KMS-11 (cell line): ENCODE results near the gene ILDR2.

ENCODE experiments used
- H2AFZ ChIP-seq: fragments of 200-600 bp; sonication (generic); 2 replicates; pipeline ENCODE4 v1.6.1; 2016; ENCODE audit warnings: antibody characterized with exemption, mixed run types, low read depth
- H3K27ac ChIP-seq: fragments of 200-600 bp; sonication (generic); 2 replicates; pipeline ENCODE4 v1.6.1; 2016; ENCODE audit warnings: mild to moderate bottlenecking, mixed run types
- H3K27me3 ChIP-seq: fragments of 200-600 bp; sonication (generic); 2 replicates; pipeline ENCODE4 v1.6.1; 2017; ENCODE audit warnings: mild to moderate bottlenecking, low read depth, mixed run types, moderate library complexity; ENCODE audit not compliant: insufficient read depth
- H3K36me3 ChIP-seq: fragments of 200-600 bp; sonication (generic); 2 replicates; pipeline ENCODE4 v1.6.1; 2017; ENCODE audit warnings: mild to moderate bottlenecking, mixed run types; ENCODE audit not compliant: insufficient read depth
- H3K4me1 ChIP-seq: fragments of 200-600 bp; sonication (generic); 2 replicates; pipeline ENCODE4 v1.6.1; 2016; ENCODE audit warnings: mild to moderate bottlenecking, low read depth, mixed run types; ENCODE audit not compliant: poor library complexity, severe bottlenecking
- H3K4me2 ChIP-seq: fragments of 200-600 bp; sonication (generic); 2 replicates; pipeline ENCODE4 v1.7.0; 2016; ENCODE audit warnings: mild to moderate bottlenecking, mixed run types
- H3K4me3 ChIP-seq: fragments of 200-600 bp; sonication (generic); IDR thresholded peaks from 2 replicates; pipeline ENCODE4 v1.6.1; 2017; ENCODE audit warnings: low read depth, low read length, mixed read lengths; ENCODE audit not compliant: insufficient read depth
- H3K79me2 ChIP-seq: fragments of 200-600 bp; sonication (generic); 2 replicates; pipeline ENCODE4 v1.6.1; 2016; ENCODE audit warnings: low read depth, mixed run types; ENCODE audit not compliant: insufficient read depth
- H3K9ac ChIP-seq: fragments of 200-600 bp; sonication (generic); 2 replicates; pipeline ENCODE4 v1.6.1; 2016; ENCODE audit warnings: mild to moderate bottlenecking, mixed run types
- H4K20me1 ChIP-seq: fragments of 200-600 bp; sonication (generic); 2 replicates; pipeline ENCODE4 v1.6.1; 2016; ENCODE audit warnings: mild to moderate bottlenecking, mixed run types; ENCODE audit not compliant: insufficient read depth
- TF ChIP-seq, protein P1 (sequence below): fragments of 200-600 bp; sonication (generic); conservative IDR thresholded peaks from 2 replicates; pipeline ENCODE4 v1.6.1; 2017; ENCODE audit warnings: low read depth, mild to moderate bottlenecking, antibody characterized with exemption, low read length, moderate library complexity, mixed read lengths

Gene ILDR2

DNA sequence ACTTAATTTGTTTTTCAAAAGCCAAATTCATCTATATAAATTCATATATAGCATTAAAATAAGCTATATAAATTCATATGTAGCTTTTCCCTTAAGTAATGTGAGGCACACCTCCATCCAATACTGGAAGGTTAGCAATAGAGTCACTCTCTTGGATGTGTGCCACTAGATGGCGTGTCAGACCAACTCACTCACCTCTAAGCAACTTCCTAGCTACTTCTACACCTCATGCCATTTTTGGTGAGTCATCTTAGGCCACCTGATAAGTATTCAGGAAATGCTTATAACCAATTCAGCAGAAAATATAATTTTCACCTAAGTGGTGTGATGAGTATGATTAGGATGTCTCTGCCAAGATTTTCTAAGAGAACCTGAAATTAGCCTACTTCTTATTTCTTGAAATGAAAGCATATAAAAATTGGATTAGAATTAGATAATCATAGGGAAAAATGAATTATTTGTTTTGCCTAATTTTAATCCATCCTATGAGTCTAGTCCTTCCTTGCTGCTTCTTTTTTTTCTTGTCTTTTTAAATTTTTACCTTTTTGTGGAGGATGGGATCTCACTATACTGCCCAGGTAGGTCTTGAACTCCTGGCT lies 64.8 kb downstream of the ILDR2 start:
- no peaks in the 10 kb centered on the region for H3K27me3 ChIP-seq
- peak overlapping the region; percentile 2; the same call in 1 of the 2 replicates for H3K27ac ChIP-seq
- peak overlapping the region; percentile 0; the same call in 1 of the 2 replicates for H3K9ac ChIP-seq
- peaks cover 26% of the 10 kb centered on the region for H3K4me1 ChIP-seq
- no peaks in the 10 kb centered on the region for H3K79me2 ChIP-seq
- H3K4me3 ChIP-seq: no peak overlapping the region
- TF ChIP-seq, protein P1, sequence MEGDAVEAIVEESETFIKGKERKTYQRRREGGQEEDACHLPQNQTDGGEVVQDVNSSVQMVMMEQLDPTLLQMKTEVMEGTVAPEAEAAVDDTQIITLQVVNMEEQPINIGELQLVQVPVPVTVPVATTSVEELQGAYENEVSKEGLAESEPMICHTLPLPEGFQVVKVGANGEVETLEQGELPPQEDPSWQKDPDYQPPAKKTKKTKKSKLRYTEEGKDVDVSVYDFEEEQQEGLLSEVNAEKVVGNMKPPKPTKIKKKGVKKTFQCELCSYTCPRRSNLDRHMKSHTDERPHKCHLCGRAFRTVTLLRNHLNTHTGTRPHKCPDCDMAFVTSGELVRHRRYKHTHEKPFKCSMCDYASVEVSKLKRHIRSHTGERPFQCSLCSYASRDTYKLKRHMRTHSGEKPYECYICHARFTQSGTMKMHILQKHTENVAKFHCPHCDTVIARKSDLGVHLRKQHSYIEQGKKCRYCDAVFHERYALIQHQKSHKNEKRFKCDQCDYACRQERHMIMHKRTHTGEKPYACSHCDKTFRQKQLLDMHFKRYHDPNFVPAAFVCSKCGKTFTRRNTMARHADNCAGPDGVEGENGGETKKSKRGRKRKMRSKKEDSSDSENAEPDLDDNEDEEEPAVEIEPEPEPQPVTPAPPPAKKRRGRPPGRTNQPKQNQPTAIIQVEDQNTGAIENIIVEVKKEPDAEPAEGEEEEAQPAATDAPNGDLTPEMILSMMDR: peak; percentile 98
- H3K4me2 ChIP-seq: 0 out of 2 replicates have a peak overlapping the region, but pooled peaks have one; percentile 0
- H3K36me3 ChIP-seq: no peaks in the 10 kb centered on the region
- no peaks in the 10 kb centered on the region for H4K20me1 ChIP-seq
- H2AFZ ChIP-seq: peak overlapping the region; percentile 13

DNA sequence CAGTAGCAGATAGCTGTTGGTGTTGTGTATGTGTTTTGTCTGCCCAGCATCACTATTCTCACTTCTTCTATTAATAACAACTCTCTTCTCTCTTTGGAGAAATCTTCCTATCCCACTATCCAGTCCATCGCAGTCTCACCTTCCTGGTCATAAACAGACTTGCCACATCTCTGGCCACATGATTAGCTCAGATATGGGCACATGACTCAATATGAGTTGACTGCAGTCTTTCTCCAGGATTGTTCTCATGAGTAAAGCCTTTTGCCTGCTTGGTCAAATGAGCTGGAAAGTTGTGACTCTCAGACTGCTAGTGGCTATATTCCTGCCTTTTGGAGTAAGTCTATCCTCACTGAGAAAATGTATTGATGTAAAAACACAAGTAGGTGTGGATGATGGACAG lies 66.4 kb downstream of the ILDR2 start:
- TF ChIP-seq, protein P1: no peak
- no peaks in the 10 kb centered on the region for H3K79me2 ChIP-seq
- H3K4me3 ChIP-seq: no peak overlapping the region
- peaks cover 33% of the 10 kb centered on the region for H3K4me1 ChIP-seq
- H3K4me2 ChIP-seq: no peak overlapping the region
- no peak overlapping the region for H3K27ac ChIP-seq
- no peaks in the 10 kb centered on the region for H3K36me3 ChIP-seq
- H3K27me3 ChIP-seq: no peaks in the 10 kb centered on the region
- H4K20me1 ChIP-seq: no peaks in the 10 kb centered on the region
- H3K9ac ChIP-seq: no peak overlapping the region
- H2AFZ ChIP-seq: no peak overlapping the region

DNA sequence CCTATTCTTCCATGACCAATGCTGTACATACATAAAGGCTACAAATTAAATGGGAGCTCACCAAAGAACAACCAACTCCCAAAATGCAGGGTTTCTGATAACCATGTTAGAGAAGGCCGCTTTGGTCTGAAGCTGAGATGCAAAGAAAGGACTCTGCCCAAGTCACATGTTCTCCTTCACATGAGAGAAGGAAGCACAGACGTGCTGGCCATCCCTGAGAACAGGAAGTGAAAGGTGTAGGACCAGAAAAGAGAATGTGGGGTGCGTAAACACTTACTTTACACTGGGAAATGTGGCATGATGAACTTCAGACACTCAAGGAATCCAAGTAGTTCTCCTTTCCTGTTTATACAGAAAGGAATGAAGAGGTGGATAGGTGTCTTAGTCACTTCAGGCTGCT lies 67.6 kb downstream of the ILDR2 start:
- TF ChIP-seq, protein P1: no peak
- no peaks in the 10 kb centered on the region for H3K27me3 ChIP-seq
- H3K79me2 ChIP-seq: no peaks in the 10 kb centered on the region
- H3K4me3 ChIP-seq: no peak overlapping the region
- H3K36me3 ChIP-seq: no peaks in the 10 kb centered on the region
- H3K9ac ChIP-seq: no peak overlapping the region
- H2AFZ ChIP-seq: no peak overlapping the region
- H4K20me1 ChIP-seq: no peaks in the 10 kb centered on the region
- no peak overlapping the region for H3K4me2 ChIP-seq
- peaks cover 33% of the 10 kb centered on the region for H3K4me1 ChIP-seq
- H3K27ac ChIP-seq: no peak overlapping the region

DNA sequence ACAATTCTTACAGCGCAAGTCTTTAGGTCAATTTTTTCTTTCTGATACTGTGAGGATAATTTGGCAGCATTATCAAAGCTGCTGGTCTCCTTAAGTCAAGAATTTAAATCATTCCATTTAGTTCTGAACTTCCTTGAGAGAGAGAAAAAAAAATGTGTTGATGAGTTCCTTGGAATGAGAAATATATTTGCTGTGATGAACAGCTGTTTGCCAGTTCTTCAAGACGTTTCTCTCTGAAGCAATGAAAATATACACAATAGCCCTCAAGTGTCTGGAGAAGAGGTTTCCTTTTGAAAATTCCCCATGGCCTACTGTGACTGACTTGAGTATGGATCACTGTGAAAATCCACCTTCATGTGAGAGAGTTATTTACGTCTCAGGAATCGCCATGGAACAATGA lies 68.3 kb downstream of the ILDR2 start:
- no peaks in the 10 kb centered on the region for H3K27me3 ChIP-seq
- H3K36me3 ChIP-seq: no peaks in the 10 kb centered on the region
- no peak overlapping the region for H2AFZ ChIP-seq
- no peak overlapping the region for H3K27ac ChIP-seq
- no peaks in the 10 kb centered on the region for H4K20me1 ChIP-seq
- H3K79me2 ChIP-seq: no peaks in the 10 kb centered on the region
- peak overlapping the region; percentile 52; the same call in 1 of the 2 replicates for H3K4me2 ChIP-seq
- H3K9ac ChIP-seq: no peak overlapping the region
- no peak overlapping the region for H3K4me3 ChIP-seq
- peaks cover 33% of the 10 kb centered on the region for H3K4me1 ChIP-seq
- TF ChIP-seq, protein P1: no peak
